ENCODE measurements around the gene GPR173. TPM values are rescaled to one million over a fixed set of nuclear protein-coding genes. Genes with fewer than 3 reads are reported as not detected.

GPR173 gene
- total RNA-seq, 1 donor from 2014 or later = 0.50 TPM

Other genes starting within 250 kb of the GPR173 start
- gene XAGE5, start 237.5 kb upstream of the GPR173 start, total RNA-seq = not detected
- not detected for gene XAGE3, start 180.7 kb upstream of the GPR173 start, total RNA-seq
- 5.9 TPM for gene FAM156B, start 151.5 kb upstream of the GPR173 start, total RNA-seq
- 7.3 TPM for gene FAM156A, start 90.3 kb upstream of the GPR173 start, total RNA-seq
- 38.6 TPM for gene TSPYL2, start 33.6 kb downstream of the GPR173 start, total RNA-seq
- 4.8 TPM for gene KANTR, start 45.4 kb downstream of the GPR173 start, total RNA-seq
- gene KDM5C, start 176.4 kb downstream of the GPR173 start, total RNA-seq = 33.7 TPM
- 12.0 TPM for gene IQSEC2, start 232.8 kb downstream of the GPR173 start, total RNA-seq

All from left ventricle myocardium superior (tissue), 1 donor.